Left forelimb (tissue), 1 donor: ENCODE measurements around the gene ANKAR.

Experiments
- DNase-seq: peaks from one replicate; pipeline ENCODE4 v3.0.0-alpha.2; 2018; ENCODE audit warnings: low spot score

ANKAR gene

GRCh38 chr2:189719571-189719970 is 45.1 kb downstream of the ANKAR start:
- no peak for DNase-seq

GRCh38 chr2:189723192-189723591 is 48.7 kb downstream of the ANKAR start:
- no peak for DNase-seq
